B cell (primary cell): ENCODE results near the gene EIF2S3B. TPM values are rescaled to one million over a fixed set of nuclear protein-coding genes. Genes with fewer than 3 reads are reported as not detected.
"Not testable (repeated sequence)": the region's sequence is repeated elsewhere in the genome, so short reads cannot be mapped to it uniquely, and the experiment has no call there.

ENCODE experiments used
- ATAC-seq: fragments of 200-7000 bp; cut with Tn5 transposase; one replicate; pipeline ENCODE4 v1.10.0; 2021; ENCODE audit warnings: low read depth, mild to moderate bottlenecking, moderate number of reproducible peaks, moderate library complexity
- CTCF ChIA-PET: fragments of 350-600 bp; sonication (Branson Sonifier 250); formaldehyde crosslinking; loops from one replicate; lab custom pipeline; 2021; ENCODE audit warnings: antibody characterized with exemption, inconsistent platforms; lab: Charles Lee
- POLR2A ChIA-PET: fragments of 350-600 bp; sonication (Branson Sonifier 250); formaldehyde crosslinking; loops from one replicate; lab custom pipeline; 2021; ENCODE audit warnings: antibody characterized with exemption; lab: Charles Lee
- DNase-seq: peaks from one replicate; pipeline ENCODE4 v3.0.0; 2013
- H2AFZ ChIP-seq: 2 replicates; pipeline ENCODE4 v1.6.1; 2012; ENCODE audit warnings: mild to moderate bottlenecking, low read depth, low read length; ENCODE audit not compliant: insufficient read depth, poor library complexity, severe bottlenecking
- H3K27ac ChIP-seq, 2 donors: 1 replicate in 1 of 2; 2 replicates in 1 of 2; pipeline ENCODE4 v1.5.1; 2012 to 2013; ENCODE audit warnings: low read length in 2 of 2, mild to moderate bottlenecking in 2 of 2, moderate library complexity in 1 of 2
- H3K27me3 ChIP-seq, 4 experiments: fragments of 200-600 bp in 1 of 4; sonication (generic) in 1 of 4; replicated peaks in 1 of 4; 1 replicate in 2 of 4; 2 replicates in 2 of 4; pipeline versions ENCODE4 v1.6.1 to v1.7.0; 2013 to 2016; ENCODE audit warnings: low read length in 3 of 4, mild to moderate bottlenecking in 2 of 4, mixed read lengths in 1 of 4, moderate library complexity in 1 of 4; ENCODE audit not compliant: insufficient read depth in 4 of 4, control insufficient read depth in 3 of 4; ENCODE audit errors: control extremely low read depth in 1 of 4
- H3K36me3 ChIP-seq, 2 experiments: replicated peaks in 1 of 2; 1 replicate in 1 of 2; 2 replicates in 1 of 2; pipeline versions ENCODE4 v1.6.1 to v1.7.1; 2013; ENCODE audit warnings: low read length in 1 of 2; ENCODE audit not compliant: insufficient read depth in 2 of 2, control insufficient read depth in 1 of 2; ENCODE audit errors: control extremely low read depth in 1 of 2, extremely low read depth in 1 of 2
- H3K4me1 ChIP-seq, 2 donors: fragments of 200-600 bp in 1 of 2; sonication (generic) in 1 of 2; 1 replicate in 1 of 2; 2 replicates in 1 of 2; pipeline versions ENCODE4 v1.5.1 to v1.6.1; 2013 to 2017; ENCODE audit warnings: low read length in 2 of 2; ENCODE audit not compliant: control insufficient read depth in 2 of 2, insufficient read depth in 2 of 2
- H3K4me2 ChIP-seq: replicated peaks from 2 replicates; pipeline ENCODE3; 2012; ENCODE audit warnings: mild to moderate bottlenecking, low read depth, low read length; ENCODE audit not compliant: poor library complexity, severe bottlenecking
- H3K4me3 ChIP-seq, 5 experiments: fragments of 200-600 bp in 1 of 5; sonication (generic) in 1 of 5; 1 replicate in 3 of 5; 2 replicates in 2 of 5; pipeline versions ENCODE4 v1.5.1 to v1.7.0; 2011 to 2016; ENCODE audit warnings: low read length in 4 of 5, mild to moderate bottlenecking in 4 of 5, low read depth in 2 of 5, control low read depth in 1 of 5, moderate library complexity in 1 of 5; ENCODE audit not compliant: insufficient read depth in 1 of 5; ENCODE audit errors: control extremely low read depth in 1 of 5, extremely low read depth in 1 of 5
- H3K79me2 ChIP-seq: fragments of 200-600 bp; sonication (generic); one replicate; pipeline ENCODE4 v1.6.0; 2016; ENCODE audit warnings: low read length; ENCODE audit not compliant: control insufficient read depth, insufficient read depth
- H3K9ac ChIP-seq: fragments of 200-600 bp; sonication (generic); 2 replicates; pipeline ENCODE4 v1.6.1; 2017; ENCODE audit warnings: mild to moderate bottlenecking, low read length, moderate library complexity
- H3K9me3 ChIP-seq, 3 donors: one replicate each; pipeline versions ENCODE4 v1.6.1 to v1.7.1; 2013; ENCODE audit warnings: low read length in 2 of 3; ENCODE audit not compliant: control insufficient read depth in 2 of 3, insufficient read depth in 1 of 3; ENCODE audit errors: control extremely low read depth in 1 of 3
- H4K20me1 ChIP-seq: 2 replicates; pipeline ENCODE4 v1.6.0; 2012; ENCODE audit warnings: mild to moderate bottlenecking, low read length; ENCODE audit not compliant: insufficient read depth, control insufficient read depth, poor library complexity, severe bottlenecking
- H3K27ac Mint-ChIP-seq: one replicate; pipeline ENCODE4 v1.8.0; 2021; ENCODE audit warnings: mixed read lengths
- H3K27me3 Mint-ChIP-seq: one replicate; pipeline ENCODE4 v1.8.0; 2021; ENCODE audit warnings: mixed read lengths
- H3K4me1 Mint-ChIP-seq: one replicate; pipeline ENCODE4 v1.8.0; 2021; ENCODE audit warnings: mixed read lengths
- H3K4me3 Mint-ChIP-seq: one replicate; pipeline ENCODE4 v1.8.0; 2021; ENCODE audit warnings: mixed read lengths
- H3K9me3 Mint-ChIP-seq: one replicate; pipeline ENCODE4 v1.8.0; 2022; ENCODE audit warnings: mixed read lengths; ENCODE audit not compliant: insufficient read depth
- CTCF ChIP-seq: fragments of 200-600 bp; IDR thresholded peaks from one replicate; pipeline ENCODE4 v1.8.0; 2022; ENCODE audit warnings: antibody characterized with exemption, mild to moderate bottlenecking
- EZH2 ChIP-seq: IDR thresholded peaks from 2 replicates; pipeline ENCODE4 v1.6.1; 2012; ENCODE audit warnings: borderline replicate concordance, low read depth, mild to moderate bottlenecking, moderate library complexity, low read length; ENCODE audit not compliant: insufficient read depth, poor library complexity, severe bottlenecking
- WGBS: methylation state at CpG from one replicate; pipeline ENCODE4 v1.1.5; 2013; ENCODE audit warnings: missing lambda C conversion rate; ENCODE audit not compliant: insufficient coverage; 5-methylcytosine and 5-hydroxymethylcytosine counted together
- intact Hi-C: fragments of 100-400 bp; cut with micrococcal nuclease; formaldehyde crosslinking; loops from one replicate; pipeline ENCODE4 v1.10.0; 2022
- polyA plus RNA-seq: library from polyadenylated mRNA; depleted of rRNA; stranded (reverse); fragments of >200 nt; gene quantifications from 2 replicates; pipeline ENCODE4 v1.2.3, GENCODE V29; 2012
- total RNA-seq, 2 donors: library from RNA; stranded (reverse); fragments of 120-200 nt in 1 of 2; gene quantifications; 1 replicate in 1 of 2; 2 replicates in 1 of 2; pipeline versions ENCODE4 v1.2.3 to v1.2.4, GENCODE V29; 2013 to 2022

The EIF2S3B gene
- total and polyA plus RNA-seq, 2 donors (not counting 1 experiment from before 2014, with no cell fraction given): 0.45 to 0.54 TPM

GRCh38 chr12:10487328-10487727, 18.4 kb upstream of the EIF2S3B start:
- WGBS: no CpG with 5 or more reads among the region's 2 CpGs
- not testable (repeated sequence) for H3K79me2 ChIP-seq

GRCh38 chr12:10491766-10492165, 13.9 kb upstream of the EIF2S3B start:
- Histone ChIP-seq H3K36me3 (no peaks in the 10 kb centered on the region), H3K9ac (no peak overlapping the region), H3K4me1 (no peaks in the 10 kb centered on the region), H3K4me2 (no peak overlapping the region), H2AFZ (no peak overlapping the region), H3K9me3 (no peaks in the 10 kb centered on the region), H4K20me1 (no peaks in the 10 kb centered on the region), H3K79me2 (no peaks in the 10 kb centered on the region), H3K27me3 (no peaks in the 10 kb centered on the region), H3K27ac (no peak overlapping the region), H3K4me3 (no peak overlapping the region)
- Mint-ChIP-seq H3K27ac (no peak overlapping the region), H3K27me3 (peaks cover 9% of the 10 kb centered on the region), H3K9me3 (no peaks in the 10 kb centered on the region), H3K4me1 (no peaks in the 10 kb centered on the region), H3K4me3 (no peak overlapping the region)
- ChIA-PET CTCF (no interaction called here), POLR2A (no interaction called here)
- DNase-seq (no peak), ATAC-seq (no peak)
- intact Hi-C loops: no loop called here
- TF ChIP-seq EZH2 (no peak), CTCF (no peak)
- no CpG with 5 or more reads among the region's 4 CpGs for WGBS

More at GRCh38 chr12:10487328-10487727, 18.4 kb upstream of the EIF2S3B start:
- H2AFZ ChIP-seq, H3K4me1 Mint-ChIP-seq, H3K4me2 ChIP-seq, ATAC-seq, DNase-seq, intact Hi-C loops, H3K9me3 Mint-ChIP-seq, H3K9me3 ChIP-seq, H3K27ac ChIP-seq, H3K4me3 Mint-ChIP-seq, H3K36me3 ChIP-seq, H4K20me1 ChIP-seq, H3K4me3 ChIP-seq, H3K4me1 ChIP-seq, POLR2A ChIA-PET, CTCF ChIA-PET, H3K27me3 ChIP-seq, H3K9ac ChIP-seq, H3K27ac Mint-ChIP-seq: not testable (repeated sequence)
- peaks cover 12% of the 10 kb centered on the region for H3K27me3 Mint-ChIP-seq
